Keratinocyte (primary cell): ENCODE measurements around the gene STK35. TPM values are rescaled to one million over a fixed set of nuclear protein-coding genes. Genes with fewer than 3 reads are reported as not detected.

Experiments used
- DNase-seq: peaks from one replicate; pipeline ENCODE4 v3.0.0-alpha.2; 2011; ENCODE audit warnings: low read depth, missing footprints, low spot score
- FAIRE-seq: peaks from 2 replicates; lab custom pipeline; 2011; peaks lifted over from hg19 to GRCh38; lab: Jason Lieb, UNC
- H2AFZ ChIP-seq: 2 replicates; pipeline ENCODE4 v1.6.0; 2012; ENCODE audit warnings: low read length, control low read depth, inconsistent platforms; ENCODE audit not compliant: control insufficient read depth
- H3K27ac ChIP-seq: 2 replicates; pipeline ENCODE4 v1.5.1; 2011; ENCODE audit warnings: low read length; ENCODE audit not compliant: control insufficient read depth, insufficient read depth
- H3K27me3 ChIP-seq: 3 replicates; pipeline ENCODE4 v1.6.0; 2011; ENCODE audit warnings: low read length; ENCODE audit not compliant: control insufficient read depth, insufficient read depth; ENCODE audit errors: extremely low read depth
- H3K36me3 ChIP-seq, 2 experiments: 2 replicates in 1 of 2; 3 replicates in 1 of 2; pipeline ENCODE4 v1.5.1; 2011; ENCODE audit warnings: low read length in 2 of 2, mild to moderate bottlenecking in 1 of 2; ENCODE audit not compliant: control insufficient read depth in 2 of 2, insufficient read depth in 2 of 2; ENCODE audit errors: extremely low read depth in 1 of 2
- H3K4me1 ChIP-seq: 3 replicates; pipeline ENCODE4 v1.5.1; 2011; ENCODE audit warnings: low read length; ENCODE audit not compliant: control insufficient read depth, insufficient read depth; ENCODE audit errors: extremely low read depth
- H3K4me2 ChIP-seq: 3 replicates; pipeline ENCODE4 v1.6.0; 2011; ENCODE audit warnings: low read depth, low read length; ENCODE audit not compliant: control insufficient read depth, insufficient read depth; ENCODE audit errors: extremely low read depth
- H3K4me3 ChIP-seq, 3 experiments: fragments of 200-600 bp in 1 of 3; sonication (generic) in 1 of 3; 2 replicates in 2 of 3; 3 replicates in 1 of 3; pipeline ENCODE4 v1.5.1; 2011 to 2016; ENCODE audit warnings: low read length in 3 of 3, mild to moderate bottlenecking in 3 of 3, control low read depth in 2 of 3, inconsistent platforms in 1 of 3, low read depth in 1 of 3, mixed read lengths in 1 of 3, mixed run types in 1 of 3, moderate library complexity in 1 of 3; ENCODE audit not compliant: control insufficient read depth in 2 of 3, insufficient read depth in 2 of 3; ENCODE audit errors: extremely low read depth in 1 of 3
- H3K79me2 ChIP-seq: 2 replicates; pipeline ENCODE4 v1.6.0; 2012; ENCODE audit warnings: low read length; ENCODE audit not compliant: control insufficient read depth, insufficient read depth
- H3K9ac ChIP-seq: 3 replicates; pipeline ENCODE4 v1.6.0; 2011; ENCODE audit warnings: low read length; ENCODE audit not compliant: control insufficient read depth, insufficient read depth; ENCODE audit errors: extremely low read depth
- H3K9me1 ChIP-seq: 3 replicates; pipeline ENCODE4 v1.6.0; 2011; ENCODE audit warnings: low read length; ENCODE audit not compliant: control insufficient read depth, insufficient read depth; ENCODE audit errors: extremely low read depth
- H3K9me3 ChIP-seq: 2 replicates; pipeline ENCODE4 v1.5.1; 2012; ENCODE audit warnings: low read depth, low read length; ENCODE audit not compliant: control insufficient read depth
- H4K20me1 ChIP-seq: 3 replicates; pipeline ENCODE4 v1.6.0; 2011; ENCODE audit warnings: low read length; ENCODE audit not compliant: control insufficient read depth, insufficient read depth; ENCODE audit errors: extremely low read depth
- EZH2 ChIP-seq: IDR thresholded peaks from one replicate; pipeline ENCODE4 v1.6.1; 2012; ENCODE audit warnings: inconsistent platforms, mild to moderate bottlenecking, low read length, moderate library complexity
- dilution Hi-C: fragments of 300-500 bp; cut with MboI; formaldehyde crosslinking; loops from one replicate; pipeline ENCODE4 v1.7.0; 2020; ENCODE audit warnings: low sequenced_read_pairs; ENCODE audit not compliant: extremely low pct_ligation_motif_present
- polyA plus RNA-seq, 5 experiments: library from polyadenylated mRNA; depleted of rRNA in 3 of 5; stranded (reverse) in 3 of 5; stranded (forward) in 1 of 5; unstranded in 1 of 5; fragments of >200 nt; gene quantifications; 1 replicate in 1 of 5; 2 replicates in 3 of 5; 3 replicates in 1 of 5; pipeline versions ENCODE4 v1.2.1 to v1.2.3, GENCODE V29; 2011 to 2012; ENCODE audit warnings: missing spikeins in 2 of 5, low read depth in 1 of 5, low replicate concordance in 1 of 5
- TF ChIP-seq, protein P1 (sequence below), 3 experiments: IDR thresholded peaks in 1 of 3; conservative IDR thresholded peaks in 1 of 3; optimal IDR thresholded peaks in 1 of 3; 2 replicates in 2 of 3; 3 replicates in 1 of 3; pipeline versions ENCODE3 to v1.5.1; 2011; ENCODE audit warnings: low read length in 3 of 3, mild to moderate bottlenecking in 3 of 3, moderate library complexity in 2 of 3, control low read depth in 1 of 3, inconsistent platforms in 1 of 3; ENCODE audit not compliant: insufficient read depth in 2 of 3; ENCODE audit errors: extremely low read depth in 1 of 3

Gene STK35
- polyA plus RNA-seq, 1 donor (not counting 4 experiments of a cell fraction or from before 2014, with no cell fraction given): 6.5 TPM

DNA sequence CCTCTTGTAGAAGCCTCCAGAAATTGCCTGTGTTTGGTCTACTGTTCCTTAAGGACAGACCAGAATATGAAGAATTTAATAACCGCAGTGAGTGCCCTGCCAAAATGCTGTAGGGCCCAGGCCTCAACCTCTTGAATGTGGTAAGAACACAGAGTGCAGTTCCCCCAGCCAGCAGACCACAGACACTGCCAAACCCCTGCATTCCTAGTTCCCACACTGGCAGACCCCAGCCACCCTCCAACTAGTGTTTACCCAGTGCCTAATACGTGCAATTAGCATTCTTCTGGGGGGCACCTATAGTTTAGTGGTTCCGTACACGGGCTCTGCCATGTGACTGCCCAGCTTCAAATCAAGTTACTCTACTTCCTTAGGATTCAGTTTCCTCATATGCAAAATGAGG lies 51.7 kb downstream of the STK35 start:
- FAIRE-seq: no peak

DNA sequence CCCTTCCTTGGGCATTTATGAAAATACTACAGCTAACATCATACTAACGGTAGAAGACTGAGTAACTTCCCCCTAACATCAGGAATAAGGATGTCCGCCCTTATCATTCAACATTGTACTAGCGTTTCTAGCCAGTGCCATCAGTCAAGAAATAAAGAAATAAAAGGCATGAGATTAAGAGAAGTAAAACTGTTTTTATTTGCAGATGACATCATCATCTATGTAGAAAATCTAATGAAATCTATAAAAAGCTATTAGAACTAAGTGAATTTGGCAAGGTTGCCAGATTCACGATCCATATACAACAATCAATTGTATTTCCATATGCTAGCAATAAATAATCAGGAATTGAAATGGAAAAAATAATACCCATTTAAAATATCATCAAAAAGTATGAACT lies 54.6 kb downstream of the STK35 start:
- Histone ChIP-seq H3K27me3 (no peaks in the 10 kb centered on the region), H3K4me2 (no peak overlapping the region), H3K79me2 (no peaks in the 10 kb centered on the region), H3K9me1 (peaks cover under 1% of the 10 kb centered on the region), H3K4me3 (no peak overlapping the region), H3K27ac (no peak overlapping the region), H3K9me3 (no peaks in the 10 kb centered on the region), H3K4me1 (peaks cover 18% of the 10 kb centered on the region), H4K20me1 (no peaks in the 10 kb centered on the region), H3K36me3 (no peaks in the 10 kb centered on the region), H3K9ac (no peak overlapping the region), H2AFZ (no peak overlapping the region)
- dilution Hi-C loops: no loop called here
- DNase-seq (no peak), FAIRE-seq (no peak)
- TF ChIP-seq, protein P1, sequence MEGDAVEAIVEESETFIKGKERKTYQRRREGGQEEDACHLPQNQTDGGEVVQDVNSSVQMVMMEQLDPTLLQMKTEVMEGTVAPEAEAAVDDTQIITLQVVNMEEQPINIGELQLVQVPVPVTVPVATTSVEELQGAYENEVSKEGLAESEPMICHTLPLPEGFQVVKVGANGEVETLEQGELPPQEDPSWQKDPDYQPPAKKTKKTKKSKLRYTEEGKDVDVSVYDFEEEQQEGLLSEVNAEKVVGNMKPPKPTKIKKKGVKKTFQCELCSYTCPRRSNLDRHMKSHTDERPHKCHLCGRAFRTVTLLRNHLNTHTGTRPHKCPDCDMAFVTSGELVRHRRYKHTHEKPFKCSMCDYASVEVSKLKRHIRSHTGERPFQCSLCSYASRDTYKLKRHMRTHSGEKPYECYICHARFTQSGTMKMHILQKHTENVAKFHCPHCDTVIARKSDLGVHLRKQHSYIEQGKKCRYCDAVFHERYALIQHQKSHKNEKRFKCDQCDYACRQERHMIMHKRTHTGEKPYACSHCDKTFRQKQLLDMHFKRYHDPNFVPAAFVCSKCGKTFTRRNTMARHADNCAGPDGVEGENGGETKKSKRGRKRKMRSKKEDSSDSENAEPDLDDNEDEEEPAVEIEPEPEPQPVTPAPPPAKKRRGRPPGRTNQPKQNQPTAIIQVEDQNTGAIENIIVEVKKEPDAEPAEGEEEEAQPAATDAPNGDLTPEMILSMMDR (optimal IDR thresholded peaks at IDR 0.05 in 1 of 3, IDR thresholded peaks at IDR 0.05 in 1 of 3, conservative IDR thresholded peaks at IDR 0.05 in 1 of 3; ENCODE audit: extremely low read depth in 1 of 3, insufficient read depth in 2 of 3, low read length in 3 of 3): no peak
- no peak for TF ChIP-seq EZH2

More for the DNA sequence above, 51.7 kb downstream of the STK35 start:
- no peak overlapping the region for H2AFZ ChIP-seq
- no peak overlapping the region for H3K4me2 ChIP-seq
- H3K9me1 ChIP-seq: peaks cover 4% of the 10 kb centered on the region
- H3K27me3 ChIP-seq: no peaks in the 10 kb centered on the region
- H3K79me2 ChIP-seq: no peaks in the 10 kb centered on the region
- peaks cover 27% of the 10 kb centered on the region for H3K4me1 ChIP-seq
- H3K4me3 ChIP-seq: no peak overlapping the region
- no peaks in the 10 kb centered on the region for H3K9me3 ChIP-seq
- H4K20me1 ChIP-seq: no peaks in the 10 kb centered on the region
- peaks cover 0 to under 1% of the 10 kb centered on the region in 2 experiments for H3K36me3 ChIP-seq
- no peak overlapping the region for H3K27ac ChIP-seq
- no peak overlapping the region for H3K9ac ChIP-seq
- dilution Hi-C loops: no loop called here
- TF ChIP-seq, protein P1 (optimal IDR thresholded peaks at IDR 0.05 in 1 of 3, IDR thresholded peaks at IDR 0.05 in 1 of 3, conservative IDR thresholded peaks at IDR 0.05 in 1 of 3; ENCODE audit: extremely low read depth in 1 of 3, insufficient read depth in 2 of 3, low read length in 3 of 3): no peak
- no peak for TF ChIP-seq EZH2
- no peak for DNase-seq
